Mucosa of descending colon (tissue), 3 donors: Measurements from ENCODE around the gene CPNE9. TPM values are rescaled to one million over a fixed set of nuclear protein-coding genes. Genes with fewer than 3 reads are reported as not detected.

Experiments
- ATAC-seq: fragments of 200-7000 bp; cut with Tn5 transposase; one replicate; pipeline ENCODE4 v1.9.1; 2020; ENCODE audit warnings: mild to moderate bottlenecking, moderate library complexity
- DNase-seq, 3 donors: peaks; one replicate each; pipeline ENCODE4 v3.0.0-alpha.2; 2020
- H3K36me3 ChIP-seq: fragments of 200-600 bp; one replicate; pipeline ENCODE4 v1.8.0; 2021; ENCODE audit warnings: low read depth, mild to moderate bottlenecking
- H3K4me1 ChIP-seq: fragments of 200-600 bp; one replicate; pipeline ENCODE4 v1.8.0; 2021; ENCODE audit warnings: low read depth, mild to moderate bottlenecking
- H3K4me3 ChIP-seq: fragments of 200-600 bp; one replicate; pipeline ENCODE4 v1.8.0; 2021; ENCODE audit warnings: mild to moderate bottlenecking
- H3K9me3 ChIP-seq: fragments of 200-600 bp; one replicate; pipeline ENCODE4 v1.8.0; 2021; ENCODE audit warnings: mild to moderate bottlenecking
- CTCF ChIP-seq: fragments of 200-600 bp; IDR thresholded peaks from one replicate; pipeline ENCODE4 v1.8.0; 2022; ENCODE audit warnings: antibody characterized with exemption, mild to moderate bottlenecking
- intact Hi-C, 2 donors: fragments of 100-400 bp; cut with DNase I in 1 of 2; cut with micrococcal nuclease in 1 of 2; formaldehyde crosslinking; loops; one replicate each; pipeline versions ENCODE4 v1.11.0 to v1.11.1; 2022; cut with DNase I, micrococcal nuclease
- total RNA-seq, 3 donors: library from RNA; stranded (reverse); fragmentation: NEBNext Ultra II Directional in 2 of 3; extraction: Animal tissue kit (Norgen Biotek cat#: 25700) in 2 of 3; gene quantifications; one replicate each; pipeline versions ENCODE4 v1.2.1 to v1.2.4, GENCODE V29; 2021 to 2023
- donor health status: DM: no; HTN: no; CAD: no; lungs with moderate emphysema.
- donor health status: DM: no; HTN: no; CAD: no.
- donor health status: DM: no; HTN: yes; CAD: no.

The CPNE9 gene
- total RNA-seq, 3 donors from 2014 or later: 0.70 TPM; not detected in 2

- TF ChIP-seq CTCF: no peak
- H3K4me1 ChIP-seq: no peaks in the 10 kb centered on the region
- intact Hi-C loops: no loop called here
- ATAC-seq (no peak), DNase-seq (no peak)
- H3K36me3 ChIP-seq: peaks cover 13% of the 10 kb centered on the region
- no peaks in the 10 kb centered on the region for H3K9me3 ChIP-seq
- H3K4me3 ChIP-seq: no peak overlapping the region
These were observed 16.1 kb upstream of the CPNE9 start for GRCh38 chr3:9687514-9687913.

- DNase-seq: no peak
- peaks cover 10% of the 10 kb centered on the region for H3K36me3 ChIP-seq
- no peaks in the 10 kb centered on the region for H3K4me1 ChIP-seq
- TF ChIP-seq CTCF: no peak
- H3K4me3 ChIP-seq: no peak overlapping the region
- ATAC-seq: no peak
- no peaks in the 10 kb centered on the region for H3K9me3 ChIP-seq
- intact Hi-C loops: no loop called here
These were observed 14.7 kb upstream of the CPNE9 start for GRCh38 chr3:9688961-9689360.

GRCh38 chr3:9689757-9690156 is 13.9 kb upstream of the CPNE9 start:
- no peak for DNase-seq
- H3K4me1 ChIP-seq: no peaks in the 10 kb centered on the region
- peaks cover 10% of the 10 kb centered on the region for H3K36me3 ChIP-seq
- no peaks in the 10 kb centered on the region for H3K9me3 ChIP-seq
- intact Hi-C loops: no loop called here
- no peak for TF ChIP-seq CTCF
- no peak for ATAC-seq
- no peak overlapping the region for H3K4me3 ChIP-seq

GRCh38 chr3:9690451-9691450 is 12.9 kb upstream of the CPNE9 start:
- Histone ChIP-seq H3K4me3 (no peak overlapping the region), H3K36me3 (peaks cover 10% of the 10 kb centered on the region), H3K9me3 (no peaks in the 10 kb centered on the region), H3K4me1 (no peaks in the 10 kb centered on the region)
- intact Hi-C loops: no loop called here
- ATAC-seq (peak; percentile 64), DNase-seq (no peak)
- no peak for TF ChIP-seq CTCF

GRCh38 chr3:9691636-9692035 is 12.0 kb upstream of the CPNE9 start:
- TF ChIP-seq CTCF: no peak
- no peak for DNase-seq
- intact Hi-C loops: no loop called here

More at GRCh38 chr3:9691636-9692035, 12.0 kb upstream of the CPNE9 start:
- no peak overlapping the region for H3K4me3 ChIP-seq
- ATAC-seq: no peak
- peaks cover 10% of the 10 kb centered on the region for H3K36me3 ChIP-seq
- H3K4me1 ChIP-seq: no peaks in the 10 kb centered on the region
- no peaks in the 10 kb centered on the region for H3K9me3 ChIP-seq
